Fibroblast of lung (primary cell): ENCODE results near the gene PPP1R12C.

Experiments used
- EZH2 ChIP-seq: IDR thresholded peaks from 2 replicates; pipeline ENCODE4 v1.5.1; 2012; ENCODE audit warnings: low read length, control low read depth, mild to moderate bottlenecking; ENCODE audit errors: missing control alignments
- TF ChIP-seq, protein P1 (sequence below), 2 donors: IDR thresholded peaks in 1 of 2; conservative IDR thresholded peaks in 1 of 2; 1 replicate in 1 of 2; 2 replicates in 1 of 2; pipeline ENCODE4 v1.5.1; 2011 to 2012; ENCODE audit warnings: low read length in 2 of 2, control low read depth in 1 of 2, inconsistent platforms in 1 of 2, low read depth in 1 of 2, mild to moderate bottlenecking in 1 of 2

DNA sequence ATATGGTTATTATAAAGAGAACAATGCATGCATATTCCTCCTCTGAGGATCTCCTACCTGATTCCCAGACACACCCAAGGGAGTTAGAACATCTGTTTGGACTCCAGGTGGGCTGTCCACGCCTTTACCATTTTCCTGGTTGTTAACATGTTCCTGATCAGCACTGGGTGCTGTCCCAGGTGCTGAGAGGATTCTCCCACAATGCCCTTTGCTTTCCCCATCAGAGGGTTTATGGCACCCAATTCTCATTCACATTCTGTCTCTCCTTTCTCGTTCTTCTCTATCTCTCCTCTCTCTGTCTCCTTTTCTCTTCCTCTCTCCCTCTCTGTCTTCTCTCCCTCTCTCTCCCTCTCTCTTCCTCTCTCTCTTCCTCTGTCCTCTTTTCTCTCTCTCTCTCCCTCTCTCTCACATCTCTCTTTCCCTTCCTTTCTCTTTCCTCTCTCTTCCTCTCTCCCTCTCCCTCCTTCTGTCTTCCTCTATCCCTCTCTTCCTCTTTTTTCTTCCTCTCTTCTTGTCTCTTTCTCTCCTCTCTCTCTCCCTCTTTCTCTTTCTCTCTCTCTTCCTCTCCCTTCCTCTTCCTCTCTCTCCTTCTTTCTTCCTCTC, 51.2 kb downstream of the PPP1R12C start:
- TF ChIP-seq, protein P1, sequence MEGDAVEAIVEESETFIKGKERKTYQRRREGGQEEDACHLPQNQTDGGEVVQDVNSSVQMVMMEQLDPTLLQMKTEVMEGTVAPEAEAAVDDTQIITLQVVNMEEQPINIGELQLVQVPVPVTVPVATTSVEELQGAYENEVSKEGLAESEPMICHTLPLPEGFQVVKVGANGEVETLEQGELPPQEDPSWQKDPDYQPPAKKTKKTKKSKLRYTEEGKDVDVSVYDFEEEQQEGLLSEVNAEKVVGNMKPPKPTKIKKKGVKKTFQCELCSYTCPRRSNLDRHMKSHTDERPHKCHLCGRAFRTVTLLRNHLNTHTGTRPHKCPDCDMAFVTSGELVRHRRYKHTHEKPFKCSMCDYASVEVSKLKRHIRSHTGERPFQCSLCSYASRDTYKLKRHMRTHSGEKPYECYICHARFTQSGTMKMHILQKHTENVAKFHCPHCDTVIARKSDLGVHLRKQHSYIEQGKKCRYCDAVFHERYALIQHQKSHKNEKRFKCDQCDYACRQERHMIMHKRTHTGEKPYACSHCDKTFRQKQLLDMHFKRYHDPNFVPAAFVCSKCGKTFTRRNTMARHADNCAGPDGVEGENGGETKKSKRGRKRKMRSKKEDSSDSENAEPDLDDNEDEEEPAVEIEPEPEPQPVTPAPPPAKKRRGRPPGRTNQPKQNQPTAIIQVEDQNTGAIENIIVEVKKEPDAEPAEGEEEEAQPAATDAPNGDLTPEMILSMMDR (conservative IDR thresholded peaks at IDR 0.05 in 1 of 2, IDR thresholded peaks at IDR 0.05 in 1 of 2; ENCODE audit: low read depth in 1 of 2, low read length in 2 of 2): no peak
- TF ChIP-seq EZH2: no peak
